Activated CD8-positive, alpha-beta memory T cell treated with anti-CD3 and anti-CD28 coated beads, Interleukin-2, amount 50 U/mL, for 48 hours (primary cell): ENCODE measurements around the gene WASF2.
"Not testable (repeated sequence)": the region's sequence is repeated elsewhere in the genome, so short reads cannot be mapped to it uniquely, and the experiment has no call there.

ENCODE experiments used
- DNase-seq: peaks from one replicate; pipeline ENCODE4 v3.0.0-alpha.2; 2020

The WASF2 gene

GRCh38 chr1:27447399-27447798 is 42.6 kb downstream of the WASF2 start:
- no peak for DNase-seq

- DNase-seq = no peak
These were observed 43.4 kb downstream of the WASF2 start for GRCh38 chr1:27446496-27447020.

- peak; percentile 38 for DNase-seq
These were observed 44.6 kb downstream of the WASF2 start for GRCh38 chr1:27445177-27445936.

- DNase-seq = no peak
These were observed 45.3 kb downstream of the WASF2 start for GRCh38 chr1:27444632-27445031.

GRCh38 chr1:27439150-27439549 is 50.8 kb downstream of the WASF2 start:
- no peak for DNase-seq

GRCh38 chr1:27438621-27439061 is 51.3 kb downstream of the WASF2 start:
- DNase-seq = no peak

GRCh38 chr1:27436204-27437159 is 53.5 kb downstream of the WASF2 start:
- no peak for DNase-seq

- DNase-seq = no peak
These were observed 54.3 kb downstream of the WASF2 start for GRCh38 chr1:27435566-27436203.

- DNase-seq = no peak
These were observed 56.3 kb downstream of the WASF2 start for GRCh38 chr1:27433706-27434105.

- not testable (repeated sequence) for DNase-seq
These were observed 57.2 kb downstream of the WASF2 start for GRCh38 chr1:27432725-27433124.

GRCh38 chr1:27431601-27431940 is 58.4 kb downstream of the WASF2 start:
- DNase-seq = no peak

GRCh38 chr1:27430903-27431600 is 58.9 kb downstream of the WASF2 start:
- DNase-seq = no peak

- no peak for DNase-seq
These were observed 60.9 kb downstream of the WASF2 start for GRCh38 chr1:27429029-27429425.

- no peak for DNase-seq
These were observed 61.5 kb downstream of the WASF2 start for GRCh38 chr1:27428316-27429028.

- DNase-seq = no peak
These were observed 62.1 kb downstream of the WASF2 start for GRCh38 chr1:27427816-27428315.

- no peak for DNase-seq
These were observed 62.6 kb downstream of the WASF2 start for GRCh38 chr1:27427329-27427728.

- DNase-seq = no peak
These were observed 66.3 kb downstream of the WASF2 start for GRCh38 chr1:27423709-27424108.

- DNase-seq = no peak
These were observed 71.4 kb downstream of the WASF2 start for GRCh38 chr1:27418326-27419185.

GRCh38 chr1:27417713-27418112 is 72.3 kb downstream of the WASF2 start:
- DNase-seq = no peak

- DNase-seq = peak; percentile 62
These were observed 73.4 kb downstream of the WASF2 start for GRCh38 chr1:27416387-27417111.
